Activated gamma-delta T cell (primary cell): ENCODE data around the gene POLR2H.

Experiments
- DNase-seq: peaks from one replicate; lab custom pipeline; 2025; lab: John Stamatoyannopoulos, UW

POLR2H gene

DNA sequence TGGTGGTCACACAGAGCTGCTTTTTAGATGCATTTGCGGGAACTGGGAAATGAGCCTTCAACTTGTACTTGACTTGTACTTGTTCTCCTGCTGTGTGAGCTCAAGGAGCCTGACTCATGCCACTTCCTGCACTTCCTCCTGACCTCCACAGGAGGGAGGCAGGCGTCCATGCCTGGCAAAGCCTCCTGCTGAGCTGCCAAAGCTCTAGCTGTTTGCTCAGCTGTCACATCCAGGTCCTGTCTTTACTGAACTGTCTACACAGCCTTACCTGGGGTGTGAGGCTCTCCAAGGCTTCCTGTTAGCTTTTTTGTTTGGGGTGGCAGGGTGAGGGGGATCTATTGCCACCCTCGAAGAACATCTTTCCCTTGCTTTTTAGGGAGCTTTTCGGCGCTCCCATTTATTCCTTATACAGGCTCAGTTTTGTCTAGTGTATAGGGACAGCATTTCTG, 10.1 kb downstream of the POLR2H start:
- DNase-seq = no peak

GRCh38 chr3:184372296-184372821, 10.8 kb downstream of the POLR2H start:
- no peak for DNase-seq

GRCh38 chr3:184372911-184373310, 11.4 kb downstream of the POLR2H start:
- DNase-seq = no peak

- no peak for DNase-seq
These were observed 11.9 kb downstream of the POLR2H start for GRCh38 chr3:184373422-184373821.

GRCh38 chr3:184375747-184376461, 14.4 kb downstream of the POLR2H start:
- DNase-seq = no peak

- DNase-seq = no peak
These were observed 15.9 kb downstream of the POLR2H start for GRCh38 chr3:184377374-184377773.

GRCh38 chr3:184377882-184378445, 16.5 kb downstream of the POLR2H start, which contains the start of gene THPO:
THPO (minus strand) TSS chr3:184378207; CDS start chr3:184376259, 1,948 bp downstream.
- no peak for DNase-seq

- no peak for DNase-seq
These were observed 17.3 kb downstream of the POLR2H start for GRCh38 chr3:184378651-184379357.

GRCh38 chr3:184379358-184380184, 18.1 kb downstream of the POLR2H start, which contains the start of gene CHRD:
CHRD (plus strand) TSS chr3:184380054; CDS start chr3:184380319, 265 bp downstream.
- no peak for DNase-seq

GRCh38 chr3:184380185-184380626, 18.7 kb downstream of the POLR2H start:
- DNase-seq = no peak

GRCh38 chr3:184380627-184381260, 19.2 kb downstream of the POLR2H start:
- no peak for DNase-seq

DNA sequence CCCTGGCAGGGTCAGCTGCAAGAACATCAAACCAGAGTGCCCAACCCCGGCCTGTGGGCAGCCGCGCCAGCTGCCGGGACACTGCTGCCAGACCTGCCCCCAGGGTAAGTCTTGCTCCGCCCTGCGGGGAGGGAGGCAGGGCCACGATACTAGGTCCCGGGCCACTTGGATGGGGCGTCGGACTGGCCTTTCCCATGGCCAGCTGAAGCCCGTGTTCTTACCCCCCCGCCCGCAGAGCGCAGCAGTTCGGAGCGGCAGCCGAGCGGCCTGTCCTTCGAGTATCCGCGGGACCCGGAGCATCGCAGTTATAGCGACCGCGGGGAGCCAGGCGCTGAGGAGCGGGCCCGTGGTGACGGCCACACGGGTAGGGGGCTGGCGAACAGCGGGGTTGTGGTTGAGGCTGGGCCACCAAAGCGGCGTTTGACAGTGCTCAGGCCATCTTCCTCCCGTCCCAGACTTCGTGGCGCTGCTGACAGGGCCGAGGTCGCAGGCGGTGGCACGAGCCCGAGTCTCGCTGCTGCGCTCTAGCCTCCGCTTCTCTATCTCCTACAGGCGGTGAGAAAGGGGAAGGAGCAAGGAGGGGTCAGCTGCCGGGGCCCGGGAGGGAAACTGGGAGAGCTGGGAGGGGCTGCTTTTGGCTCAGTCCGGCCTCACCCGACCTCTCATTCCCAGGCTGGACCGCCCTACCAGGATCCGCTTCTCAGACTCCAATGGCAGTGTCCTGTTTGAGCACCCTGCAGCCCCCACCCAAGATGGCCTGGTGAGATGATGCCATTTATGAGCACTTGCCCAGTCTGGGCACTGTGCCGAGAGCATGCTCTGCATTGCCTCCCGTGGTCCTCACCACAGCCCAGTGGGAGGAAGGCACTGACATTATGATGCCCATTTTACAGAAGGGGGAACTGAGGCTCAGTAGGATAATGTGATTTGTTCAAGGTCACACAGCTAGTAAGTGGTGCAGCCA, 20.0 kb downstream of the POLR2H start:
- no peak for DNase-seq

DNA sequence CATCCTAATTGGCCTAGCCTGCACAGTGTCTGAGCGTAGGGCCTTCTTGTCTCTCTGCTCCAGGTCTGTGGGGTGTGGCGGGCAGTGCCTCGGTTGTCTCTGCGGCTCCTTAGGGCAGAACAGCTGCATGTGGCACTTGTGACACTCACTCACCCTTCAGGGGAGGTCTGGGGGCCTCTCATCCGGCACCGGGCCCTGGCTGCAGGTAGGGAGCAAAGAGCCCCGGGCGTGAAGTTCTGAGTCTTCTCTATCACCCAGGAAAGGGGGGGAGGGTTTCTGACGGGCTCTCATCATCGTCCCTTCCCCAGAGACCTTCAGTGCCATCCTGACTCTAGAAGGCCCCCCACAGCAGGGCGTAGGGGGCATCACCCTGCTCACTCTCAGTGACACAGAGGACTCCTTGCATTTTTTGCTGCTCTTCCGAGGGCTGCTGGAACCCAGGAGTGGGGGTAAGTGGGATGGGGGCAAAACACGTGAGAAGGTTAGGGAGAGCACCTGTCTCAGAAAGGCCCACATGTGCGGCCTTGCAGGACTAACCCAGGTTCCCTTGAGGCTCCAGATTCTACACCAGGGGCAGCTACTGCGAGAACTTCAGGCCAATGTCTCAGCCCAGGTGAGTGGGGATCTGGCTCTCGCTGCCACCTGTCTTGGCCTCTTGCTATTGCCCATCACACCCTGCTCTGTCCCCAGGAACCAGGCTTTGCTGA, 21.0 kb downstream of the POLR2H start:
- DNase-seq = no peak

DNA sequence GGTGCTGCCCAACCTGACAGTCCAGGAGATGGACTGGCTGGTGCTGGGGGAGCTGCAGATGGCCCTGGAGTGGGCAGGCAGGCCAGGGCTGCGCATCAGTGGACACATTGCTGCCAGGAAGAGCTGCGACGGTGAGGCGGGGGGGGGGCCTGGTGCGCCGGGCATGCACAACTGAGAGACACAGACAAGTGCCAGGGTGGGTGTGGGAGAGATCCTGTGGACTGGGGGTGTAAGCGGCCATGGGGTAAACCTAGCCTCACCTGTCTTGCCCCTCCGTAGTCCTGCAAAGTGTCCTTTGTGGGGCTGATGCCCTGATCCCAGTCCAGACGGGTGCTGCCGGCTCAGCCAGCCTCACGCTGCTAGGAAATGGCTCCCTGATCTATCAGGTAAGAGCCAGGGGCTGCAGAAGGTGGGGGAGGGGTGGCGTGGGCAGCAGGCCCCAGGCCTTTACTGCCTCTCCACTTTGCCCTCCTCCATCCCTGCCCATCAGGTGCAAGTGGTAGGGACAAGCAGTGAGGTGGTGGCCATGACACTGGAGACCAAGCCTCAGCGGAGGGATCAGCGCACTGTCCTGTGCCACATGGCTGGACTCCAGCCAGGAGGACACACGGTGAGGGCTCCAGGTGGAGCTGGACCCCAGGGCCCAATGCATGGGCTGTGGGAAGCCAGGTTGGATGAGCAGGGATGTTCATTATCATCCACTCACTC, 21.7 kb downstream of the POLR2H start:
- no peak for DNase-seq

DNA sequence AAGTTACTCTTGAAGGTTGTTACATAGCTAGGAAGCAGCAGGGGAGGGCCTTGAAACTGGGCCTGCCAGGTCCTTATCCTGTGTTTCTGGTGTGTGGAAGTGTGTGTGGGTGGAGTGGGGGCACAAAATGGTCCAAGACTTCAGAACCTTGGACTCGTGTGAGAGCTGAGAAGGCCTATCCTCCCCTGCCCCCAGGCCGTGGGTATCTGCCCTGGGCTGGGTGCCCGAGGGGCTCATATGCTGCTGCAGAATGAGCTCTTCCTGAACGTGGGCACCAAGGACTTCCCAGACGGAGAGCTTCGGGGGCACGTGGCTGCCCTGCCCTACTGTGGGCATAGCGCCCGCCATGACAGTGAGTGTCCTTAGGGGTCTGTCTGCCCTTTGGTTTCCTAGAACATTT, 22.8 kb downstream of the POLR2H start:
- DNase-seq = no peak

DNA sequence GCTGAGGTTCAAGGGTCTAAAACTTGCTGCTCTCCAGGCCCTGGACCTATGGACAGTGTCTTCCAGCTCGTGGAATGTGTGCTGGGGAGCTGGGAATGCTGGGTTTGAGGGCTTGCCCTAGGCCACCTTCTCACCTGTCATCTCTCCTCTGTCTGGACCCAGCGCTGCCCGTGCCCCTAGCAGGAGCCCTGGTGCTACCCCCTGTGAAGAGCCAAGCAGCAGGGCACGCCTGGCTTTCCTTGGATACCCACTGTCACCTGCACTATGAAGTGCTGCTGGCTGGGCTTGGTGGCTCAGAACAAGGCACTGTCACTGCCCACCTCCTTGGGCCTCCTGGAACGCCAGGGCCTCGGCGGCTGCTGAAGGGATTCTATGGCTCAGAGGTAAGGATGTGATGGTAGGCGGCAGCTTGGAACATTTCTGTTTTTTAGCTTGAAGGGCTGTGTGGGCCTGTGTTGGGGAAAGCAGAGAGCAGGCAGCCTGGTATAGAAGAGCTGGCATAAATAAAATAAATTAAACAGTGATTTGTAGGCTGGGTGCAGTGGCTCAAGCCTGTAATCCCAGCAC, 23.4 kb downstream of the POLR2H start:
- DNase-seq = no peak

DNA sequence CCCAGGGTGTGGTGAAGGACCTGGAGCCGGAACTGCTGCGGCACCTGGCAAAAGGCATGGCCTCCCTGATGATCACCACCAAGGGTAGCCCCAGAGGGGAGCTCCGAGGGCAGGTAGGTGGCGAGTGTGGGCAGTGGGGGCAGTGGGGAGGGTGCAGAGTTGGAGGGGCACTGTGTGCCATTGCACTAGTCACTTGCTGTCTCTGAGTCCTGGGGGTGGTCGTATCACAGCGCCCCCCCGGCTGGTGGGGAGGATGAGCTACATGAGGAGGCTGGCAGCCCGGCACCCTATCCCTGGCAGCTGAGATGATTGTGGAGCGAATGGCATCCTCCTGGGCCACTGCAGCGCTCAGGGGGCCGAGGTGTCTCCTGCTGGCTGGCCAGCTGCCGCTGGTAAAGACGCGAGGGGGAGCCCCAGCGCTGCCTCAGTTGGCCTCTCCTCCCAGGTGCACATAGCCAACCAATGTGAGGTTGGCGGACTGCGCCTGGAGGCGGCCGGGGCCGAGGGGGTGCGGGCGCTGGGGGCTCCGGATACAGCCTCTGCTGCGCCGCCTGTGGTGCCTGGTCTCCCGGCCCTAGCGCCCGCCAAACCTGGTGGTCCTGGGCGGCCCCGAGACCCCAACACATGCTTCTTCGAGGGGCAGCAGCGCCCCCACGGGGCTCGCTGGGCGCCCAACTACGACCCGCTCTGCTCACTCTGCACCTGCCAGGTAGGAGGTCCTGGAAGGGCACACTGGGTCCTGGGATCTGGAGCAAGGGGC, 24.7 kb downstream of the POLR2H start:
- DNase-seq = no peak
